A673 (cell line): Measurements from ENCODE around the gene PIK3CD.

Experiments
- CTCF ChIP-seq: fragments of 300-800, 200-600 bp; sonication (generic); conservative IDR thresholded peaks from 2 replicates; pipeline ENCODE4 v1.5.1; 2017; ENCODE audit warnings: low read depth, mild to moderate bottlenecking, antibody characterized with exemption, low read length, moderate library complexity, mixed read lengths
- EZH2 ChIP-seq: fragments of 200-600 bp; sonication (generic); IDR thresholded peaks from 2 replicates; pipeline ENCODE4 v1.6.1; 2017; ENCODE audit warnings: borderline replicate concordance, low read depth, mild to moderate bottlenecking, mixed read lengths, antibody characterized with exemption, low read length; ENCODE audit not compliant: poor library complexity, severe bottlenecking

GRCh38 chr1:9609998-9610397 lies 41.5 kb upstream of the PIK3CD start:
- TF ChIP-seq CTCF, result no peak
- no peak for TF ChIP-seq EZH2
